ENCODE results near the gene SDHAF4. TPM values are rescaled to one million over a fixed set of nuclear protein-coding genes. Genes with fewer than 3 reads are reported as not detected.

Gene SDHAF4
- total RNA-seq (10 to 100 TPM in 1 of 7 donors, 1 to 10 TPM in 6; 6.1 to 11.3 (median 8.5) TPM), polyA plus RNA-seq (10 to 100 TPM in 1 of 2 donors, 1 to 10 TPM in 1; 9.6 to 17.7 TPM)
- long read RNA-seq, donor 1, transcript SDHAF4-201 (3 exons, 1,196 nt), result major isoform, 5 of 6 reads
- long read RNA-seq, donor 1, partial matches to known transcripts, result 0 of 6 reads
- long read RNA-seq, donor 1, other reads (novel, unspliced or antisense), result 1 of 6 reads
- long read RNA-seq, donor 2, transcript SDHAF4-201 (3 exons, 1,196 nt), result major isoform, 6 of 6 reads
- long read RNA-seq, donor 2, partial matches to known transcripts, result 0 of 6 reads
- long read RNA-seq, donor 2, other reads (novel, unspliced or antisense), result 0 of 6 reads
- long read RNA-seq, donor 3, partial matches to known transcripts, result 0 of 5 reads
- long read RNA-seq, donor 3, other reads (novel, unspliced or antisense), result 2 of 5 reads

GRCh38 chr6:70566751-70567382 lies at the start of gene SDHAF4:
Gene SDHAF4 (plus strand): TSS chr6:70566930. CDS start chr6:70566941, 11 bp downstream.
- H3K9me3 ChIP-seq, result no peaks in the 10 kb centered on the region
- H3K4me1 ChIP-seq (ENCODE audit: insufficient read depth), result no peaks in the 10 kb centered on the region
- no peaks in the 10 kb centered on the region for H3K27me3 ChIP-seq
- TF ChIP-seq, protein P1, sequence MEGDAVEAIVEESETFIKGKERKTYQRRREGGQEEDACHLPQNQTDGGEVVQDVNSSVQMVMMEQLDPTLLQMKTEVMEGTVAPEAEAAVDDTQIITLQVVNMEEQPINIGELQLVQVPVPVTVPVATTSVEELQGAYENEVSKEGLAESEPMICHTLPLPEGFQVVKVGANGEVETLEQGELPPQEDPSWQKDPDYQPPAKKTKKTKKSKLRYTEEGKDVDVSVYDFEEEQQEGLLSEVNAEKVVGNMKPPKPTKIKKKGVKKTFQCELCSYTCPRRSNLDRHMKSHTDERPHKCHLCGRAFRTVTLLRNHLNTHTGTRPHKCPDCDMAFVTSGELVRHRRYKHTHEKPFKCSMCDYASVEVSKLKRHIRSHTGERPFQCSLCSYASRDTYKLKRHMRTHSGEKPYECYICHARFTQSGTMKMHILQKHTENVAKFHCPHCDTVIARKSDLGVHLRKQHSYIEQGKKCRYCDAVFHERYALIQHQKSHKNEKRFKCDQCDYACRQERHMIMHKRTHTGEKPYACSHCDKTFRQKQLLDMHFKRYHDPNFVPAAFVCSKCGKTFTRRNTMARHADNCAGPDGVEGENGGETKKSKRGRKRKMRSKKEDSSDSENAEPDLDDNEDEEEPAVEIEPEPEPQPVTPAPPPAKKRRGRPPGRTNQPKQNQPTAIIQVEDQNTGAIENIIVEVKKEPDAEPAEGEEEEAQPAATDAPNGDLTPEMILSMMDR (IDR thresholded peaks at IDR 0.05), result no peak
- TF ChIP-seq EP300 (IDR thresholded peaks at IDR 0.05), result no peak
- TF ChIP-seq POLR2A (IDR thresholded peaks at IDR 0.05), result peak; percentile 56
- H3K27ac ChIP-seq, result peak within 1 kb of the TSS; percentile 85 to 89
- DNase-seq, result peak; percentile 91 to 95 (median 93)
- no peaks in the 10 kb centered on the region for H3K36me3 ChIP-seq
- H3K4me3 ChIP-seq, result peak within 1 kb of the TSS; percentile 82
- WGBS, 3 donors, result 0 to 1% (median 1%) methylated on average over 44 to 49 of the region's 49 CpGs
- intact Hi-C loops (cut with DNase I), result loop anchor here in 1 of 4 donors (10.0 kb wide), 1 partner anchor 108 kb away; no protein-coding TSS in a partner anchor

DNA sequence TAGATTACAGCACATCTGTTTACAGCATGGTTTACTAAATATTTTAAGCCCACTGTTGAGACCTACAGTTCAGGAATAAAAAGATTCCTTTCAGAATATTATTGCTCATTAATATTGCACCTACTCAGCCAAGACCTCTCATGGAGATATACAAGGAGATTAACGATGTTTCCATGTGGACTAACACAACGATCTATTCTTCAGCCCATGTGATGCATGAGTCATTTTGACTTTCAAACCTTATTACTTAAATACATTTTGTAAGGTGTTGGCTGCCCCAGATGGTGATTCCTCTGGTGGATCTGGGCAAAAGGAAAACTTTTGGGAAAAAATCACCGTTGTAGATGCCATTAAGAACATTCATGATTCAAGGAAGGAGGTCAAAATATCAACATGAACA lies 48.0 kb upstream of the SDHAF4 start:
- TF ChIP-seq POLR2A (IDR thresholded peaks at IDR 0.05) (no peak), EP300 (IDR thresholded peaks at IDR 0.05) (no peak)
- TF ChIP-seq, protein P1 (IDR thresholded peaks at IDR 0.05), result no peak
- no peaks in the 10 kb centered on the region for H3K9me3 ChIP-seq
- no peak overlapping the region for H3K4me3 ChIP-seq
- H3K27me3 ChIP-seq, result no peaks in the 10 kb centered on the region
- H3K36me3 ChIP-seq, result no peaks in the 10 kb centered on the region
- DNase-seq, result no peak
- H3K27ac ChIP-seq, result no peak overlapping the region
- intact Hi-C loops (cut with DNase I), result no loop called here
- H3K4me1 ChIP-seq (ENCODE audit: insufficient read depth), result no peaks in the 10 kb centered on the region
- WGBS, 3 donors, result 90 to 94% (median 91%) methylated on average over 3 of the region's 3 CpGs

DNA sequence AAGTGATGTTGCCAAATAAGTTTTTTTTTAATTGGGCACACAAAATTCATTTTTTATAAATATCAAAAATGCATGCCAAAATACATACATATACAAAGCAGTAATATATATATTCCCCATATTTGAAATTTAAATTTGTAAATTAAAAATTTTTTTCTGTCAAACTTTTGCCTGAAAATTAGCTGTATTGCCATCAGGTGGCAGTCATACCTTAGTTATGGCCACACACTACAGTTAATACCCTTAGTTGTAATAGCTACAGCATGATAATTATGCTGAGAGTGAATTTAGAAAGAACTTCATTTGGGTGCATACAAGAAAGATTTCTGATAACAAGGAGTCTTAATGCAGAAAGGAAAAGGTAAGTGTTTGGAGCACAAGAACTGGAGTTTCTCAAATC lies 46.2 kb upstream of the SDHAF4 start:
- no peaks in the 10 kb centered on the region for H3K27me3 ChIP-seq
- TF ChIP-seq, protein P1 (IDR thresholded peaks at IDR 0.05), result no peak
- TF ChIP-seq EP300 (IDR thresholded peaks at IDR 0.05), result no peak
- TF ChIP-seq POLR2A (IDR thresholded peaks at IDR 0.05), result no peak
- H3K36me3 ChIP-seq, result no peaks in the 10 kb centered on the region
- H3K4me1 ChIP-seq (ENCODE audit: insufficient read depth), result no peaks in the 10 kb centered on the region
- DNase-seq, result no peak
- no peak overlapping the region for H3K4me3 ChIP-seq
- H3K9me3 ChIP-seq, result no peaks in the 10 kb centered on the region
- no peak overlapping the region for H3K27ac ChIP-seq
- intact Hi-C loops (cut with DNase I), result no loop called here

DNA sequence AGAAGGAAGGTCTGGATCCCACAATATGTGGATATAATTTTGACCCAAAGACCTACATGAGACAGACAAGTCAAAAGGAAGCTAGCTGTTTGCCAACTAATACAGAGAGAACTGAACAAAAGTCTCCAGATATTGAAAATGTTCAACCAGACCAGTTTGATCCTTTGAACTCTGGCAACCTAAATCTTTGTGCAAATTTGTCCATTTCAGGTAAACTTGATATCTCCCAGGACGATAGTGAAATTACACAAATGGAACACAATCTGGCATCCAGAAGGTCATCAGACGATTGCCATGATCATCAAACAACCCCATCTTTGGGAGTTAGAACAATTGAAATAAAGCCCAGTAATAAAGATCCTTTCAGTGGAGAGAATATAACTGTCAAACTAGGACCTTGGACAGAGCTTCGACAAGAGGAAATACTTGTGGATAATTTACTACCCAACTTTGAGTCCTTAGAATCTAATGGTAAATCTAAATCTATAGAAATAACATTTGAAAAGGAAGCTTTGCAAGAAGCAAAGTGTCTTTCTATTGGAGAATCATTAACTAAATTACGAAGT lies 41.9 kb upstream of the SDHAF4 start:
- no peak overlapping the region for H3K27ac ChIP-seq
- intact Hi-C loops (cut with DNase I), result no loop called here
- H3K9me3 ChIP-seq, result no peaks in the 10 kb centered on the region
- TF ChIP-seq, protein P1 (IDR thresholded peaks at IDR 0.05), result no peak
- TF ChIP-seq EP300 (IDR thresholded peaks at IDR 0.05), result no peak
- TF ChIP-seq POLR2A (IDR thresholded peaks at IDR 0.05), result no peak
- WGBS, 3 donors, result 88 to 92% (median 89%) methylated on average over 4 of the region's 4 CpGs
- H3K4me3 ChIP-seq, result no peak overlapping the region
- H3K4me1 ChIP-seq (ENCODE audit: insufficient read depth), result no peaks in the 10 kb centered on the region
- H3K36me3 ChIP-seq, result no peaks in the 10 kb centered on the region
- no peak for DNase-seq
- H3K27me3 ChIP-seq, result no peaks in the 10 kb centered on the region
